Fibroblast of skin of left biceps (primary cell): ENCODE data around the gene IMPA2.

ENCODE experiments used
- DNase-seq, 2 experiments: peaks; one replicate each; pipeline ENCODE4 v3.0.0-alpha.2; 2013; ENCODE audit warnings: low read depth in 2 of 2

IMPA2 gene

GRCh38 chr18:11989966-11990380 lies 8.7 kb downstream of the IMPA2 start:
- no peak for DNase-seq

- no peak for DNase-seq
These were observed 9.2 kb downstream of the IMPA2 start for GRCh38 chr18:11990539-11990938.

GRCh38 chr18:11991021-11991795 lies 9.9 kb downstream of the IMPA2 start:
- no peak for DNase-seq

- DNase-seq, result no peak
These were observed 10.9 kb downstream of the IMPA2 start for GRCh38 chr18:11992096-11992790.

GRCh38 chr18:11993264-11993916 lies 12.1 kb downstream of the IMPA2 start:
- no peak for DNase-seq

- DNase-seq, result no peak
These were observed 13.0 kb downstream of the IMPA2 start for GRCh38 chr18:11994336-11994702.

- DNase-seq, result no peak
These were observed 13.6 kb downstream of the IMPA2 start for GRCh38 chr18:11994703-11995444.

GRCh38 chr18:11995445-11996189 lies 14.3 kb downstream of the IMPA2 start:
- DNase-seq, result peak; percentile 28 to 32

- DNase-seq, result no peak
These were observed 15.0 kb downstream of the IMPA2 start for GRCh38 chr18:11996190-11996754.

- DNase-seq, result no peak
These were observed 15.6 kb downstream of the IMPA2 start for GRCh38 chr18:11996907-11997306.

GRCh38 chr18:11997466-11997865 lies 16.2 kb downstream of the IMPA2 start:
- no peak for DNase-seq

- DNase-seq, result no peak
These were observed 16.9 kb downstream of the IMPA2 start for GRCh38 chr18:11998193-11998592.

GRCh38 chr18:11999429-11999828 lies 18.1 kb downstream of the IMPA2 start:
- no peak for DNase-seq

- no peak for DNase-seq
These were observed 18.9 kb downstream of the IMPA2 start for GRCh38 chr18:12000072-12000659.

- no peak for DNase-seq
These were observed 20.1 kb downstream of the IMPA2 start for GRCh38 chr18:12001421-12001820.

GRCh38 chr18:12003894-12004293 lies 22.6 kb downstream of the IMPA2 start:
- no peak for DNase-seq

- DNase-seq, result no peak
These were observed 24.5 kb downstream of the IMPA2 start for GRCh38 chr18:12005538-12006487.

GRCh38 chr18:12006488-12006840 lies 25.2 kb downstream of the IMPA2 start:
- no peak for DNase-seq

GRCh38 chr18:12007063-12007462 lies 25.8 kb downstream of the IMPA2 start:
- DNase-seq, result no peak
